HG02884 (cell line): ENCODE results near the gene VCPKMT.

ENCODE experiments used
- ATAC-seq: cut with Tn5 transposase; IDR thresholded peaks from one replicate; pipeline ENCODE4 v1.9.1; 2021; ENCODE audit warnings: mild to moderate bottlenecking, moderate library complexity; ENCODE audit not compliant: unreplicated experiment

Gene VCPKMT

GRCh38 chr14:50116181-50116956, at the start of gene VCPKMT:
TSS of gene VCPKMT (minus strand) at chr14:50116572. CDS start at chr14:50116552, 20 bp downstream.
- ATAC-seq = peak; percentile 90

DNA sequence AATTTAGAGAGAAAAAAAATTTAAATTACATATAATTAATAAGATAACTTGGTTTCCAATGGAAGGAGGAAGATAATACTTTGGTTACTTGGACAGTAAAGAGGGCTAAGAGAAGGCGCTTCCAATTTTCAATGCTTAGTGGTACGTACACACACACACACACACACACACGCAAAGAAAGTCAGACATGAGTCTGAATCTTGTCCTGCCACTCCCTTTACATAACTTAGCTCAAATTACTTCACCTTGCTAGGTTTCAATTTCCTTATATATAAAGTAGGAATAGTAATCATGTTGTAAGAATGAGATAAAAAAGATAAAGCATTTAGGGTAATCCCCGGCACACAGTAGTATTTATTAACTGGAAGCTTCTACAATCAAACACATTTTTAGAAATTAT, 39.7 kb upstream of the VCPKMT start:
- no peak for ATAC-seq

- no peak for ATAC-seq
Observed at GRCh38 chr14:50148799-50149198, 32.4 kb upstream of the VCPKMT start.

- no peak for ATAC-seq
Observed at GRCh38 chr14:50139192-50139591, 22.8 kb upstream of the VCPKMT start.

- no peak for ATAC-seq
Observed at GRCh38 chr14:50127802-50128201, 11.4 kb upstream of the VCPKMT start.

DNA sequence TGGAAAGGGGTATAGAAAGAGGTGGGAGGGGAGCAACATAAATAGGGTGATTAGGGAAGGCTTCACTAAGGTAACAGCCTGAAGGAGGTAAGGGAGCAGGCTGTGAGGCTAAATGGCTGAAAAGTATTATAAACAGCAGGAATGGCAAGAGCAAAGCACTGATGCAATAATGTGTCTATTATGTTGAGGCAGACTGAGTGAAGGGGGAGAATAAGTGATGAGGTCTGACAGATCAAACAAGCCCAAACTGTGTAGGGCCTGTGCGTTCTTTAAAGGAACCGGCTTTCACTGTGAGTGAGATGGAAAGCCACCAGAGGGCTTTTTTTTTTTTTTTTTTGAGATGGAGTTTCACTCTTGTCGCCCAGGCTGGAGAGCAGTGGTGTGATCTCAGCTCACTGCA, 6.7 kb upstream of the VCPKMT start:
- ATAC-seq = no peak

- no peak for ATAC-seq
Observed at GRCh38 chr14:50122291-50122690, 5.9 kb upstream of the VCPKMT start.

DNA sequence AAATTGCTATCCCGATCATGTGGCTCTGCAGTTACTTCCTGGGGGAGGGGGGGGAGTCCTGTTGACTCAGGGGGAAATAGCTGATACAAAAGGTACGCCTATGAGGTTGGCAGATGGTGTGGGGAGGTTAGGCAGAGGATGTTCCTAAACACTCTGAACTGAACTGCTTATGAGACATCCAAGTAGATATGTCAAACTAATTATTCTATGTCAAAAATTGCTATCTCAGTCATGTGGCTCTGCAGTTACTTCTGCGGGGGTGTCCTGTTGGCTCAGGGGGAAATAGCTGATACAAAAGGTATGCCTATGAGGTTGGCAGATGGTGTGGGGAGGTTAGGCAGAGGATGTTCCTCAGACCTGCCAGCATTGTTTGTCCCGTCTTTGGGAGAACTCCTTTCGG, 5.1 kb upstream of the VCPKMT start:
- no peak for ATAC-seq

- ATAC-seq = no peak
Observed at GRCh38 chr14:50117456-50117855, 1.1 kb upstream of the VCPKMT start.

DNA sequence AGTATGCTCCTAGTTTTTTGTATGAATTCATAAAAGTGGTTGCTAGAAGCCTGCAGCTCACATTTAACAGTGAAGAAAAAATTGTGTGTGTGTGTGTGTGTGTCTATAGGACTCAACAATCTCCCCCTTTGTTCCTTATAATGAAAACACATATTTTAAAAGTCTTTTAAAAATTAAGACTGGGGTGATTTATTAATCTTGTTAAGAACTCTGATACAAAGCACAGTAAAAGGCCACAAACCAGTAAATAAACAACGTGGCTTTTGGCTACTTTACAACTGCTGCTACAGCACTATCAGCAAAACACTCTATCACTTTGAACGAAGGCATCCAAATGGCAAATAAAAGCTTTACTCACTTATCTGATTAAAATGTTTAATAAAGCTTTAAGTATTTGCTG, 594 bp upstream of the VCPKMT start:
- ATAC-seq = no peak

DNA sequence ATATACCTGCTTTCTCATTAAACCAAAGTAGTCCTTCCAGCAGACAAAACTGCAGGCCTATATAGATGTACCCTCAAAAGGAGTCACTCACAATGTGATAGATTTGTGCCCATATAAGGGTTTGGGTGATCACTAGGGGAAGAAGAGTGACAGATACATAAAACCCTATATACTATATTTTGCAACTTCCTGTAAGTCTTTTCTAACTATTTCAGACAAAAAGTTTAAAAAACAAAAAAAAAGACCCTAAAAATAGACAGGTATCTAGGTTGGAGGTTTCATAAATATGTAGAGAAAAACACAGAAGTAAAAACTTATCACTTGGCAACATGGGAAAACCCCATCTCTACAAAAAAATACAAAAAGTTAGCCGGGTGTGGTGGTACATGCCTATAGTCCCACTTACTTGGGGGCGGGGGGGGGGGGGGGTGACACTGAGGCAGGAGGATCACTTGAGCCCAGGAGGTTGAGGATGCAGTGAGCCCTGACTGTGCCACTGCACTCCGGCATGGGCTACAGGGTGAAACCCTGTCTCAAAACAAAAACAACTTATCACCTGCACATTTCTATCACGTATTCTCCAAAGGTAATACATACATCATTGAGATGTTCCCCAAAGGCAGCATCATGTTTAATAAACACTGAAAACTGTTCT, 2.9 kb downstream of the VCPKMT start:
- ATAC-seq = no peak

GRCh38 chr14:50110323-50111037, 5.9 kb downstream of the VCPKMT start:
- ATAC-seq = no peak

GRCh38 chr14:50109342-50109741, 7.0 kb downstream of the VCPKMT start:
- no peak for ATAC-seq

- no peak for ATAC-seq
Observed at GRCh38 chr14:50107850-50108249, 8.5 kb downstream of the VCPKMT start.

DNA sequence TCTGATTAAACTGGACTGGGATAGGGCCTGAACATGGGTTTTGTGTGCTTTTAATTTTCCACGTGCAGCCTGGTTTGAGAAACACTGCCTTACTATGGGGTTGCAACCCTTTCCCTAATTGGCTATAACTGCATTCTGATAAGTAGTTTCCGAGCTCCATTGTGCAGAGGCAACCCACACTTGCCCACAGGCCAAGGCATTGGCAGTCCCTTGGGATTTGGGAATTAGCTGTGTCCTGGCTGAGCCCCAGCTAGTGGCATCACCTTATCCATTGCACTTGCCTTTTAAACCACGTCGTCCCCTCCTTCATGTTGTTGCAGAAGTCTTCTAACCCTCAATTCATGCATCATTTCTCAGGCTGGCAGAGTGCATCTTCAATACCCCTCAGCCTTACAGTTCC, 10.2 kb downstream of the VCPKMT start:
- no peak for ATAC-seq

- no peak for ATAC-seq
Observed at GRCh38 chr14:50103558-50103957, 12.8 kb downstream of the VCPKMT start.

DNA sequence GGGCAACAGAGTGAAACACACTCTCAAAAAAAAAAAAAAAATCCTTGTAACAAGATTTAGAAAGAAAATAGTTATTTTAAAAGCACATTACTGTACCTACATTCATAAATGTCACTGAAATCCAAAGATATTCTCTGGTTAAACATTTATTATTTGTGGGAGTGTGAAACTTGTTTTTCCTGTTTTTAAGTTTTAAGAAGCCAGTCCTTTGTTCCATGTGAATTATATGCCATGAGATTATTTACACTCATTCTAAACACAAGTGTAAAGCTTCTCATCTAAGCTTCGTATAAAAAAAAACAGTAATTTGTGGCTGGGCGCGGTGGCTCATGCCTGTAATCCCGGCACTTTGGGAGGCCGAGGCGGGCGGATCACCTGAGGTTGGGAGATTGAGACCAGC, 15.0 kb downstream of the VCPKMT start:
- ATAC-seq = no peak

GRCh38 chr14:50100805-50101204, 15.6 kb downstream of the VCPKMT start:
- ATAC-seq = no peak

DNA sequence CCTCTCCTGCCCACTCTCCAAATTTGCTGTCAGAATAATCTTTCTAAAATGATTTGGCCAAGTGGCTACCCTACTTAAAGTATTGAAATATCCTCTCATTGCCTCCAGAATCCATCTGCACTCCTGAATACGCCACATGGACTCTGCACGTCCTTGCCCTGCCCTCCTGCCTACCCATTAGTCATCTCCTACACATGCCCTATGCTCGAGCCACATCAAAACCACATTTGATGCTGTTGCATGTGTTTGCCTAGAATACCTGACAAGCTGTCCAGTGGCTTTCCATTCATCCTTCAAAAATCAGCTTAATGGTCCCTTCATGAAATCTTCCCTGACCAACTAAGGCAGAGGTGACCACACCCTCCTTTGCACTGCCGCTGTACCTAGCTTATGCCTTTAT, 17.0 kb downstream of the VCPKMT start:
- ATAC-seq = no peak

GRCh38 chr14:50095895-50096294, 20.5 kb downstream of the VCPKMT start:
- ATAC-seq = no peak

DNA sequence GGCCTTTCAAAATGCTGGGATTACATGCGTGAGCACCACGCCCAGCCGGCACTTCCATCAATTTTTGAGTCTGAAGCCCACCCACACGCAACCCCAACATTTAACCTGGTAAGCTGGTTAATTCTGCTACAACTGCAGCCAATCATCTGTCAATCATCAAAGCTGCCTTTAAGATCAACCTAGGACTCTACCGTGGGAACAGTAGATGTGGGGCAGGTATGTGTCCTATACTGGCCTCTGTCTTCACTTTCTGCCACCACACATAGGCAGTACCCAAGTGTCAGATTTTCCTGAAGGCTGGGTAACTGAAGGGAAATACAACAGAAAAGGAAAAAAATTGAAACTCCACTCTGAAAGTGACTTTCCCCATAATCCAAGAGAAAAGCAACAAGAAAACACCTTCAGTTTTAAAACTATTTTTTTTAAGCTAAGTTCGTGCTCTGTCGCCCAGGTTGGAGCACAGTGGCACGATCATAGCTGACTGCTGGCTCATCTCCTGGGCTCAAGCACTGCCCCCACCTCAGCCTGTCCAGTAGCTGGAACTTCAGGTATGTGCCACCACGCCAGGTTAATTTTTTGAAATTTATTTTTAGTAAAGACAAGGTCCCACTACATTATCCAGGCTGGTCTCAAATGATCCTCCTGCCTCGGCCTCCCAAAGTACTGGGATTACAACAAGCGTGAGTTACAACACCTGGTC, 22.2 kb downstream of the VCPKMT start:
- ATAC-seq = no peak
